Endothelial cell of umbilical vein (primary cell): ENCODE results near the gene UNC13D. TPM values are rescaled to one million over a fixed set of nuclear protein-coding genes. Genes with fewer than 3 reads are reported as not detected.

ENCODE experiments used
- BruUV-seq: library from RNA; stranded (reverse); fragments of 400-500 nt; replicated peaks from 2 replicates; lab custom pipeline; 2021; lab: Mats Ljungman, UMichigan
- CTCF ChIA-PET: fragments of 300-600, 350-600 bp; sonication (Branson Sonifier 250); formaldehyde crosslinking; loops from one replicate; lab custom pipeline; 2021; ENCODE audit warnings: antibody characterized with exemption, inconsistent platforms; lab: Charles Lee
- POLR2A ChIA-PET: fragments of 300-600, 350-600 bp; sonication (Branson Sonifier 250); formaldehyde crosslinking; loops from one replicate; lab custom pipeline; 2021; ENCODE audit warnings: antibody characterized with exemption, inconsistent platforms; lab: Charles Lee
- DNase-seq: peaks from one replicate; pipeline ENCODE4 v3.0.0-alpha.2; 2011; ENCODE audit warnings: low read depth, low spot score
- FAIRE-seq: peaks from 2 replicates; lab custom pipeline; 2011; peaks lifted over from hg19 to GRCh38; lab: Jason Lieb, UNC
- H2AFZ ChIP-seq: 2 replicates; pipeline ENCODE4 v1.6.0; 2012; ENCODE audit warnings: low read depth, low read length, control low read depth, inconsistent platforms
- H3K27ac ChIP-seq: 2 replicates; pipeline ENCODE4 v1.5.1; 2011; ENCODE audit warnings: low read depth, mild to moderate bottlenecking, control low read depth, low read length, moderate library complexity; ENCODE audit not compliant: insufficient read depth
- H3K27me3 ChIP-seq, 2 experiments: 2 replicates each; pipeline versions ENCODE4 v1.6.0 to v1.6.1; 2011; ENCODE audit warnings: low read length in 2 of 2, mixed read lengths in 1 of 2; ENCODE audit not compliant: control insufficient read depth in 2 of 2, insufficient read depth in 2 of 2
- H3K36me3 ChIP-seq, 2 experiments: 2 replicates in 1 of 2; 3 replicates in 1 of 2; pipeline ENCODE4 v1.5.1; 2011; ENCODE audit warnings: low read length in 2 of 2, mild to moderate bottlenecking in 1 of 2, moderate library complexity in 1 of 2; ENCODE audit not compliant: control insufficient read depth in 2 of 2, insufficient read depth in 2 of 2; ENCODE audit errors: extremely low read depth in 1 of 2
- H3K4me1 ChIP-seq: 3 replicates; pipeline ENCODE4 v1.5.1; 2011; ENCODE audit warnings: mild to moderate bottlenecking, low read length; ENCODE audit not compliant: control insufficient read depth, insufficient read depth; ENCODE audit errors: extremely low read depth
- H3K4me2 ChIP-seq: 2 replicates; pipeline ENCODE4 v1.6.1; 2011; ENCODE audit warnings: low read length, control low read depth, mixed read lengths; ENCODE audit not compliant: insufficient read depth
- H3K4me3 ChIP-seq, 3 experiments: fragments of 200-600 bp in 1 of 3; sonication (generic), shearing (Covaris generic) in 1 of 3; replicated peaks in 1 of 3; 2 replicates each; pipeline ENCODE4 v1.5.1; 2011 to 2016; ENCODE audit warnings: control low read depth in 3 of 3, low read length in 3 of 3, mild to moderate bottlenecking in 2 of 3, inconsistent platforms in 1 of 3, low read depth in 1 of 3, moderate library complexity in 1 of 3; ENCODE audit not compliant: insufficient read depth in 1 of 3
- H3K79me2 ChIP-seq: 2 replicates; pipeline ENCODE4 v1.6.0; 2012; ENCODE audit warnings: low read length, inconsistent platforms; ENCODE audit not compliant: control insufficient read depth, insufficient read depth
- H3K9ac ChIP-seq: replicated peaks from 2 replicates; pipeline ENCODE3; 2011; ENCODE audit warnings: low read length, control low read depth; ENCODE audit not compliant: insufficient read depth; ENCODE audit errors: extremely low read depth
- H3K9me1 ChIP-seq: replicated peaks from 3 replicates; pipeline ENCODE4 v1.6.0; 2011; ENCODE audit warnings: mild to moderate bottlenecking, low read length; ENCODE audit not compliant: control insufficient read depth, insufficient read depth; ENCODE audit errors: extremely low read depth
- H3K9me3 ChIP-seq: replicated peaks from 2 replicates; pipeline ENCODE4 v1.5.1; 2012; ENCODE audit warnings: low read length, inconsistent platforms; ENCODE audit not compliant: control insufficient read depth, insufficient read depth
- H4K20me1 ChIP-seq: replicated peaks from 2 replicates; pipeline ENCODE3; 2011; ENCODE audit warnings: mild to moderate bottlenecking, low read length; ENCODE audit not compliant: control insufficient read depth, insufficient read depth; ENCODE audit errors: extremely low read depth
- EZH2 ChIP-seq: IDR thresholded peaks from 2 replicates; pipeline ENCODE4 v1.6.1; 2012; ENCODE audit warnings: borderline replicate concordance, low read depth, mild to moderate bottlenecking, moderate library complexity, low read length, inconsistent platforms; ENCODE audit not compliant: severe bottlenecking
- FOS ChIP-seq: IDR thresholded peaks from 2 replicates; pipeline ENCODE4 v1.6.1; 2011; ENCODE audit warnings: mild to moderate bottlenecking, low read length, moderate library complexity, borderline replicate concordance; ENCODE audit not compliant: insufficient read depth
- GATA2 ChIP-seq: IDR thresholded peaks from 2 replicates; pipeline ENCODE4 v1.7.0; 2011; ENCODE audit warnings: low read depth, mild to moderate bottlenecking, moderate library complexity, mixed read lengths, low read length; ENCODE audit not compliant: insufficient read length, insufficient read depth
- JUN ChIP-seq: IDR thresholded peaks from 2 replicates; pipeline ENCODE4 v1.6.1; 2011; ENCODE audit warnings: borderline replicate concordance, low read depth; ENCODE audit not compliant: insufficient read length, insufficient read depth
- MYC ChIP-seq: IDR thresholded peaks from one replicate; pipeline ENCODE4 v1.6.1; 2011; ENCODE audit warnings: mild to moderate bottlenecking, low read depth, low read length
- POLR2A ChIP-seq: IDR thresholded peaks from 2 replicates; pipeline ENCODE4 v1.6.1; 2012; ENCODE audit warnings: low read depth, mild to moderate bottlenecking, control low read depth, low read length
- POLR2AphosphoS5 ChIP-seq: IDR thresholded peaks from 2 replicates; pipeline ENCODE4 v1.6.1; 2012; ENCODE audit warnings: low read depth, mild to moderate bottlenecking, control low read depth, low read length, moderate library complexity; ENCODE audit not compliant: insufficient read depth
- dilution Hi-C: fragments of 300-500 bp; cut with MboI; formaldehyde crosslinking; loops from one replicate; pipeline ENCODE4 v1.15.0; 2019; ENCODE audit warnings: low sequenced_read_pairs; ENCODE audit not compliant: extremely low pct_ligation_motif_present
- intact Hi-C: fragments of 100-400 bp; cut with micrococcal nuclease; formaldehyde crosslinking; loops from one replicate; pipeline ENCODE4 v1.10.0; 2022
- polyA plus RNA-seq, 4 experiments: library from polyadenylated mRNA; depleted of rRNA in 3 of 4; stranded (reverse) in 3 of 4; unstranded in 1 of 4; fragments of >200 nt; gene quantifications; 2 replicates each; pipeline versions ENCODE4 v1.2.1 to v1.2.3, GENCODE V29; 2011 to 2012; ENCODE audit warnings: missing spikeins in 1 of 4
- total RNA-seq: library from RNA; stranded (reverse); gene quantifications from 2 replicates; pipeline ENCODE4 v1.2.3, GENCODE V29; 2021
- TF ChIP-seq, protein P1 (sequence below): IDR thresholded peaks from 2 replicates; pipeline ENCODE4 v1.6.1; 2011; ENCODE audit not compliant: insufficient read depth, insufficient read length

The UNC13D gene
- total and polyA plus RNA-seq, 2 donors (not counting 3 experiments of a cell fraction or from before 2014, with no cell fraction given), result 6.9 to 14.9 TPM

DNA sequence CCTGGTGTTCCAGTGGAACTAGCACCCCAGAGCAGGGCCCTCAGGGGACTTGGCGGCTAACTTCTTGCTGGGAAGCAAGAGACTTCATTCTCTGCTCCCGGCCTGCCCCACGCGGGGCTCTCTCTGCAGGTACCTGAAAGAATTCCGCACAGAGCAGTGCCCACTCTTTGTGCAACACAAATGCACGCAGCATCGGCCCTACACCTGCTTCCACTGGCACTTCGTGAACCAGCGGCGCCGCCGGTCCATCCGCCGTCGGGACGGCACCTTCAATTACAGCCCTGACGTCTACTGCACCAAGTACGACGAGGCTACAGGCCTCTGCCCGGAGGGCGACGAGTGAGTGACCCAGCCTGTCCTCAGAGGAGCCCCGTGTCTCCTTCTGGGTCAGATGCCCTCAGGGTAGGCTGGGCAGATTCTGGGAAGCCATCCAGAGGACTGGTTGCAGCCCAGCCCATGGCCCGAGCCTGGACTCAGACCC, 34.5 kb downstream of the UNC13D start:
- H3K27ac ChIP-seq, result no peak overlapping the region
- FAIRE-seq (no peak), DNase-seq (no peak)
- ChIA-PET CTCF (interaction anchor here (1.7 kb wide), 1 partner anchor 20 kb away, joined by 7 read pairs; no protein-coding TSS in a partner anchor), POLR2A (no interaction called here)
- no peaks in the 10 kb centered on the region for H3K79me2 ChIP-seq
- BruUV-seq, result no TSS peak
- H3K4me2 ChIP-seq, result no peak overlapping the region
- no peaks in the 10 kb centered on the region for H3K4me1 ChIP-seq
- no peak overlapping the region for H3K9ac ChIP-seq
- no peaks in the 10 kb centered on the region for H4K20me1 ChIP-seq
- intact Hi-C loops, result no loop called here
- H3K27me3 ChIP-seq, result no peaks in the 10 kb centered on the region
- no peak overlapping the region for H2AFZ ChIP-seq
- dilution Hi-C loops, result no loop called here
- H3K36me3 ChIP-seq, result peaks cover 0 to 30% of the 10 kb centered on the region in 2 experiments
- H3K9me3 ChIP-seq, result no peaks in the 10 kb centered on the region
- no peak overlapping the region for H3K4me3 ChIP-seq
- TF ChIP-seq POLR2AphosphoS5 (no peak), POLR2A (no peak), JUN (no peak), GATA2 (no peak)
- TF ChIP-seq, protein P1, sequence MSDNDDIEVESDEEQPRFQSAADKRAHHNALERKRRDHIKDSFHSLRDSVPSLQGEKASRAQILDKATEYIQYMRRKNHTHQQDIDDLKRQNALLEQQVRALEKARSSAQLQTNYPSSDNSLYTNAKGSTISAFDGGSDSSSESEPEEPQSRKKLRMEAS, result no peak
- H3K9me1 ChIP-seq, result no peaks in the 10 kb centered on the region

DNA sequence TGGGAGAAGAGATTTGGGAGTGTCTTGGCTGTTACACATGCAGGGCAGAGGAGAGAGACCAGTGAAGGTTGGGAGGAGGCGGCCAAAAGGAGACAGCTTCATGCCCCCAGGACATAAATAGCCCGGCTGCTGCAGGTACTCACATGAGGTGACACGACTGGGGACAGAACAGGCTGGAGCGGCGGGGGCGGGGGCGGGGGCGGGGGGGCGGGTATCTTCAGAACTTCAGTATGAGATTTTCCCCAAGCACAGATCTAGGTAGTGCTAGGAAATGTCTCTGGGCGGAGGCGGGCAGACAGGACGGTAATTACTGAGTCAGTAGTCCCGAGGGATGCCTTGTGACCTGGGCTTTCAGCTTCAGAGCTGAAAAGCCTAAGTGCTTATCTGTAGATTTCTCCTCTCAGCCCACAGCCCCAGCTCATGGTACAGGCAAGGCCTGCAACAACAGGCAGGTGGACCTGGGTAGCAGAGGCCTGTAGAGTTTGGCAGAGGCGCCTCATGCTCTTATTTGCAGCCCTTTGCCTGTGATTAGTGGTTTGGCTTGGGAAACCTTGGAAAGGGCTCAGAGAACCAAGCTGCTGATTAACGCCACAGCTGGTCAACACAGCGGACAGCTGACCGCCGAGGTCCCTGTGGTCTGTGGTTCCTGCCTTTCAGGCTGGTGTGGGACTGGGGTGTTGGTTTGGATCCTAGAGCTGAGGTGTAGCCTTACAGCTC, 35.1 kb downstream of the UNC13D start:
- Histone ChIP-seq H3K27ac (no peak overlapping the region), H4K20me1 (no peaks in the 10 kb centered on the region), H3K9me1 (no peaks in the 10 kb centered on the region), H2AFZ (no peak overlapping the region), H3K79me2 (no peaks in the 10 kb centered on the region), H3K9ac (no peak overlapping the region), H3K27me3 (no peaks in the 10 kb centered on the region), H3K4me3 (no peak overlapping the region), H3K36me3 (peaks cover 0 to 30% of the 10 kb centered on the region in 2 experiments), H3K4me2 (no peak overlapping the region), H3K4me1 (no peaks in the 10 kb centered on the region), H3K9me3 (no peaks in the 10 kb centered on the region)
- CTCF ChIA-PET, result interaction anchor here (1.3 to 1.7 kb wide), 2 partner anchors 21 to 29 kb away, joined by 4 to 7 read pairs; no protein-coding TSS in a partner anchor
- intact Hi-C loops (no loop called here), dilution Hi-C loops (no loop called here)
- POLR2A ChIA-PET, result no interaction called here
- TF ChIP-seq EZH2 (no peak), FOS (no peak), POLR2AphosphoS5 (no peak), MYC (no peak)
- FAIRE-seq, result no peak
- no peak for DNase-seq
- no TSS peak for BruUV-seq
